ENCODE measurements around the gene MPEG1. TPM values are rescaled to one million over a fixed set of nuclear protein-coding genes. Genes with fewer than 3 reads are reported as not detected.

Gene MPEG1
- total and polyA plus RNA-seq, 2 of the 13 experiments (the other 11 are each of a cell fraction or from before 2014, with no cell fraction given): not detected

DNA sequence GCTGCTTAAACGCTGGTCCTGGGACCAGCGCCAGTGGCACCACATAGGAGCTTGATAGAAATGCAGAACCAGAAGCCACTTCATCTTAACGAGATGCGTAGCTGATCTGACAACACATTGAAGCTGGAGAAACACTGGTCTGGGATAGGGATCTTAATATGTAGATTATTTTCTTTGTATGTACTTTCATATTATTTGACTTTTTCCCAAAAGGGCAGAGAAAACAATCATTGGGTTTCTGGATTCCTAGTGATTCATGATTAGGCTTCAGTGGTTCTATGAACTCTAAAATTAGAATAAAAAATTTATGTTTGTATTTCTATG, 12.3 kb downstream of the MPEG1 start:
- no TSS peak for BruUV-seq (replicated peaks)
- Histone ChIP-seq H3K4me3 (replicated peaks in 1 of 3; ENCODE audit: insufficient read depth in 1 of 3, low read depth in 2 of 3, low read length in 3 of 3) (no peak overlapping the region), H3K9me3 (ENCODE audit: low read length) (no peaks in the 10 kb centered on the region), H4K20me1 (ENCODE audit: insufficient read depth, low read length) (no peaks in the 10 kb centered on the region), H3K4me2 (ENCODE audit: low read depth, low read length) (no peak overlapping the region), H3K27ac (ENCODE audit: extremely low read length, insufficient read depth, low read length) (no peak overlapping the region), H3K4me1 (ENCODE audit: insufficient read depth, low read length) (peaks cover 9% of the 10 kb centered on the region; the same call in 1 of the 2 replicates), H3K79me2 (ENCODE audit: insufficient read depth, low read length) (no peaks in the 10 kb centered on the region), H2AFZ (ENCODE audit: low read length) (no peak overlapping the region), H3K36me3 (replicated peaks in 1 of 2; ENCODE audit: control insufficient read depth in 1 of 2, insufficient read depth in 2 of 2, low read length in 2 of 2) (peaks cover 3 to 9% of the 10 kb centered on the region in 2 experiments; a peak in 2 of 5 replicates), H3K27me3 (ENCODE audit: control insufficient read depth in 1 of 2, insufficient read depth in 2 of 2, low read length in 2 of 2) (no peaks in the 10 kb centered on the region), H3K9ac (ENCODE audit: insufficient read depth, low read depth, low read length) (no peak overlapping the region)
- in situ Hi-C loops (cut with HindIII; ENCODE audit: extremely low pct_ligation_motif_present, low pct_unique_long_range_greater_than_20kb) (no loop called here), intact Hi-C loops (cut with micrococcal nuclease; ENCODE audit: unreplicated experiment) (loop anchor here (10.0 kb wide), 1 partner anchor 56 kb away; the partner anchor contains the start of gene FAM111A)
- TF ChIP-seq SSRP1 (CRISPR knock-in tag; IDR thresholded peaks at IDR 0.05) (no peak), MAFK (conservative IDR thresholded peaks at IDR 0.05 in 1 of 2, IDR thresholded peaks at IDR 0.05 in 1 of 2; ENCODE audit: low read length in 2 of 2) (no peak), ZNF235 (CRISPR knock-in tag; IDR thresholded peaks at IDR 0.05; ENCODE audit: borderline replicate concordance) (no peak), ZNF558 (CRISPR knock-in tag; IDR thresholded peaks at IDR 0.05; ENCODE audit: borderline replicate concordance) (no peak), ZNF773 (CRISPR knock-in tag; IDR thresholded peaks at IDR 0.05; ENCODE audit: borderline replicate concordance) (no peak)
- TF ChIP-seq, protein P1, sequence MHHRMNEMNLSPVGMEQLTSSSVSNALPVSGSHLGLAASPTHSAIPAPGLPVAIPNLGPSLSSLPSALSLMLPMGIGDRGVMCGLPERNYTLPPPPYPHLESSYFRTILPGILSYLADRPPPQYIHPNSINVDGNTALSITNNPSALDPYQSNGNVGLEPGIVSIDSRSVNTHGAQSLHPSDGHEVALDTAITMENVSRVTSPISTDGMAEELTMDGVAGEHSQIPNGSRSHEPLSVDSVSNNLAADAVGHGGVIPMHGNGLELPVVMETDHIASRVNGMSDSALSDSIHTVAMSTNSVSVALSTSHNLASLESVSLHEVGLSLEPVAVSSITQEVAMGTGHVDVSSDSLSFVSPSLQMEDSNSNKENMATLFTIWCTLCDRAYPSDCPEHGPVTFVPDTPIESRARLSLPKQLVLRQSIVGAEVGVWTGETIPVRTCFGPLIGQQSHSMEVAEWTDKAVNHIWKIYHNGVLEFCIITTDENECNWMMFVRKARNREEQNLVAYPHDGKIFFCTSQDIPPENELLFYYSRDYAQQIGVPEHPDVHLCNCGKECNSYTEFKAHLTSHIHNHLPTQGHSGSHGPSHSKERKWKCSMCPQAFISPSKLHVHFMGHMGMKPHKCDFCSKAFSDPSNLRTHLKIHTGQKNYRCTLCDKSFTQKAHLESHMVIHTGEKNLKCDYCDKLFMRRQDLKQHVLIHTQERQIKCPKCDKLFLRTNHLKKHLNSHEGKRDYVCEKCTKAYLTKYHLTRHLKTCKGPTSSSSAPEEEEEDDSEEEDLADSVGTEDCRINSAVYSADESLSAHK (CRISPR knock-in tag; IDR thresholded peaks at IDR 0.05; ENCODE audit: borderline replicate concordance): no peak
- TF ChIP-seq, protein P2, sequence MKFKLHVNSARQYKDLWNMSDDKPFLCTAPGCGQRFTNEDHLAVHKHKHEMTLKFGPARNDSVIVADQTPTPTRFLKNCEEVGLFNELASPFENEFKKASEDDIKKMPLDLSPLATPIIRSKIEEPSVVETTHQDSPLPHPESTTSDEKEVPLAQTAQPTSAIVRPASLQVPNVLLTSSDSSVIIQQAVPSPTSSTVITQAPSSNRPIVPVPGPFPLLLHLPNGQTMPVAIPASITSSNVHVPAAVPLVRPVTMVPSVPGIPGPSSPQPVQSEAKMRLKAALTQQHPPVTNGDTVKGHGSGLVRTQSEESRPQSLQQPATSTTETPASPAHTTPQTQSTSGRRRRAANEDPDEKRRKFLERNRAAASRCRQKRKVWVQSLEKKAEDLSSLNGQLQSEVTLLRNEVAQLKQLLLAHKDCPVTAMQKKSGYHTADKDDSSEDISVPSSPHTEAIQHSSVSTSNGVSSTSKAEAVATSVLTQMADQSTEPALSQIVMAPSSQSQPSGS (CRISPR knock-in tag; IDR thresholded peaks at IDR 0.05): no peak
- ATAC-seq: no peak
- FAIRE-seq: no peak
- DNase-seq (ENCODE audit: low spot score): no peak
- ChIA-PET CTCF (ENCODE audit: low intra/inter-chr PET ratio, low total read pairs) (interaction anchor here (0.8 to 2.1 kb wide), 2 partner anchors 29 to 32 kb away, joined by 3 to 13 read pairs; partner anchors contain the start of gene DTX4), POLR2A (no interaction called here)
- WGBS (ENCODE audit: low lambda C conversion rate): 94% methylated on average over 4 of the region's 4 CpGs

Data from HepG2 (cell line).